Esophagus squamous epithelium (tissue), 4 donors: Measurements from ENCODE around the gene AP3B1.

Experiments used
- CTCF ChIP-seq, 6 experiments: fragments of 450-650 bp in 4 of 6; fragments of 200-600 bp in 2 of 6; sonication (generic) in 2 of 6; IDR thresholded peaks; one replicate each; pipeline ENCODE4 v1.5.1; 2016 to 2019; ENCODE audit warnings: antibody characterized with exemption in 6 of 6, mild to moderate bottlenecking in 4 of 6, moderate library complexity in 4 of 6
- POLR2A ChIP-seq, 4 donors: fragments of 450-650 bp; IDR thresholded peaks; one replicate each; pipeline ENCODE4 v1.6.1; 2017; ENCODE audit warnings: antibody characterized with exemption in 4 of 4, mild to moderate bottlenecking in 4 of 4, moderate library complexity in 3 of 4

GRCh38 chr5:77953374-77953773, 341.1 kb downstream of the AP3B1 start:
- TF ChIP-seq CTCF (IDR thresholded peaks at IDR 0.05) (no peak), POLR2A (IDR thresholded peaks at IDR 0.05) (no peak)
